RKO (cell line): ENCODE measurements around the gene CTXND1.
"Not testable (repeated sequence)": the region's sequence is repeated elsewhere in the genome, so short reads cannot be mapped to it uniquely, and the experiment has no call there.

Experiments used
- DNase-seq: peaks from one replicate; pipeline ENCODE4 v3.0.0-alpha.2; 2016; ENCODE audit warnings: low spot score

CTXND1 gene

DNA sequence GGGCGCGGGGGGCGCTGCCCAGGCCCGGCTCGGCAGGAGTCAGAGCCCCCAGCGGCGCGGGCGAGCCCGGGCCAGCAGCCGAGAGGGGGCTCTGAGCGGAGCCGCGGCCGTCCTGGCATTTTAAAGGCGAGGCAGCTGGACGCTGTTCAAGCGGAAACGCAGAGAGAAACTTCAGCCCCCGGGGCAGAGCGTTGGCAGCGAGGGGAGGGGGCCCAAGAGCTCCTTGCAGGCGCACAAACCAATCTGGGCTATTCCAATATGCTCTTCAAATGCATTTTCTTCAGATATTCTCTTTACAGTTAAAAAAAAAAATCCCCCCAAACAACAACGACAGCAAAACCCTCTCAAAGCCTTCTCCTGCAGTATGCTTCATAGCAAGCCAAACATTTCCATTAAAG, at the start of gene CTXND1:
CTXND1 (minus strand) TSS at position 93 of the 398 bp plus-strand sequence. CDS start 50,264 bp downstream, outside the sequence.
- DNase-seq: no peak

DNA sequence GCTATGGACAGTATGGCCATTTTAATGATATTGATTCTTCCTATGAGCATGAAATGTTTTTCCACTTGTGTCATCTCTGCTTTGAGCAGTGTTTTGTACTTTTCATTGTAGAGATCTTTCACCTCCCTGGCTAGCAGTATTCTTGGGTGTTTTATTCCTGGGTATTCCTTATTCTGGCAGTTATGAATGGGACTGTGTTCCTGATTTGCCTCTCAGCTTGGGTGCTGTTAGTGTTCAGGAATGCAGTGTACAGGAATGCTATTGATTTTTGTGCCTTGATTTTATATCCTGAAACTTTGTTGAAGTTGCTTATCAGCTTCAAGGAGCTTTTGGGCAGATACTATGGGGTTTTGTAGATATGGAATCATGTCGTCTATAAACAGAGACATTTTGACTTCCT, 49.5 kb upstream of the CTXND1 start:
- no peak for DNase-seq

DNA sequence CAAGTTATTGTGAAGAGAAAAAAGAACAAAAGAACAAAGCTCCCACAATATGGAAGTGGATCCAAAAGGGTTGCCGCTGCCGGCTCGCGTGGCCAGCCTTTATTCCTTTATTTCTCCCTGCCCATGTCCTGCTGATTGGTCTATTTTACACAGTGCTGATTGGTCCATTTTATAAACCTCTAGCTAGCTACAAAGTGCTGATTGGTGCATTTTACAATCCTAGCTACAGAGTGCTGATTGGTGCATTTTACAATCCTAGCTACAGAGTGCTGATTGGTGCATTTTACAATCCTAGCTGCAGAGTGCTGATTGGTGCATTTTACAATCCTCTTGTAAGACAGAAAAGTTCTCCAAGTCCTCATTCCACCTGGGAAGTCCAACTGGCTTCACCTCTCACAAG, 43.8 kb upstream of the CTXND1 start:
- not testable (repeated sequence) for DNase-seq

DNA sequence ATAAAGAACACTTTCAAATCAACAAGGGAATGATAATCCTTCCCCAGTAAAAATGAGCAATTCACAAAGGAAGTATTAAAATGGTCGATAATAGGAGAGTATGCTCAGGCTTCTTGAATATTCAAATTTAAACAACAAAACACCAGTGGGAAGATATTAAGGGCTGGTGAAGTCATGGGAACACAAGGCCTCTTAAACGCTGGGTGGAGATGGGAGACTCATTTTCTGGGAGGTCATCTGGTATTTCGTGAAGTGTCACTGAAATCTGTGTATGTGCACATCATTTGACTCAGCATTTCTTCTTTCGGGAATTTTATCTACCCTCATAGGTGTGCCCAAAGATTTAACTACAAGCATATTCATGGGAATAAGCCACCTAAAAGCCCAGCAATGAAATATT, 40.1 kb upstream of the CTXND1 start:
- DNase-seq: no peak

DNA sequence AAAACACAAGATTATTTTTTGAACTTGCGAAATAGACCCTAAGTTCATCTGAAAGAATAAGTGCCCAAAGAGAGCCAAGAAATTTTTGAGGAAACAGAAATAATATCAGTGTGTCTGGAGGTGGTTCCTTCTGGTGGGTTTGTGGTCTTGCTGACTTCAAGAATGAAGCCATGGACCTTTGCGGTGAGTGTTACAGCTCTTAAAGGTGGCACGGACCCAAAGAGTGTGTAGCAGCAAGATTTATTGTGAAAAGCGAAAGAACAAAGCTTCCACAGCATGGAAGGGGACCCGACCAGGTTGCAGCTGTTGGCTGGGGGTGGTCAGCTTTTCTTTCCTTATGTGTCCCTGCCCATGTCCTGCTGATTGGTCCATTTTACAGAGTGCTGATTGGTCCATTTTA, 38.9 kb upstream of the CTXND1 start:
- DNase-seq: not testable (repeated sequence)

DNA sequence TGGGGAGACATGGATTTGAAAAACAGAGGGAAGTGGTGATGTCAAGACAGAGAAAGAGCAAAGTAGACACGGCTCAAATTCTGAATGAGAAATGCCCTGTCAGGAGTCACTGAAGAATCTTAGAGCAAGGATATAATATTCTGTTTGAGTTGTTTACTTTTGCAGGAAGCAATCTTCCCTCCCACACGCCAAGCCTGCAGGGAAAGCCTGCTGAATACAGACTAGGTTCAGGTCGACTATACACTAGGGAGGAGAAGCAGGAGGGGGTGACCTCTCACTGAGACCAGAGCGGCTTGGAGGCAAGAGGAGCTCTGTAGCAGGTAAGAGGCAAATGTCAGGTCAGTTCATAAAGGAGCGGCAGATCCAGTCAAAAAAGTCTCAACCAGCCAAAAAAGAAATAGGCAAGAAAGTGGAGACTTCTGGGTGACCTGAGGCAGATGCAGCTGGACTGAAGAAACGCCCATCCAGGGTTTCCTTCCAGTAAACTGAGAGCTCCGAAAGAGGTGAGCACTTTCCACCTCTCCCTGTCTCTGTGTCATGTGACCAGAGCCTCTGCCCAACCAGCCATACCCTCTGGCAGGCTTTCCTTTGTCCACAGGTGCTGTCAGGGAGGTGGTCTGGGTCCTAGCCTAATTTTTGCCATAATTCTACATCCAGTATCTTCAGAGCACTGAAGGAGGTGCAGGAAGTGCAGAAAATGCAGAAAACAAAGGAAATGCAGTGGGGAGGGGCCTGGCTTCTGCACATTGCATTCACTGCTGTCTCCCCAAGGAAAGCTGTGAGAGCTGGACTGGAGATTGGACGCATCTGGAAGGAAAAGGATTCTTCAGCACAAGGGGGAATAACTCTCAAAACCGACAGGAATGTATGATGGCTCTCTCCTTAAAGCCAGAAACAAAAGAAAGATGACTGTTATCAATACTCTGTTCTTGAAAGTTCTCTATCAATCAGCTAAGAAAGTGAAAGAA, 37.8 kb upstream of the CTXND1 start:
- DNase-seq: no peak

DNA sequence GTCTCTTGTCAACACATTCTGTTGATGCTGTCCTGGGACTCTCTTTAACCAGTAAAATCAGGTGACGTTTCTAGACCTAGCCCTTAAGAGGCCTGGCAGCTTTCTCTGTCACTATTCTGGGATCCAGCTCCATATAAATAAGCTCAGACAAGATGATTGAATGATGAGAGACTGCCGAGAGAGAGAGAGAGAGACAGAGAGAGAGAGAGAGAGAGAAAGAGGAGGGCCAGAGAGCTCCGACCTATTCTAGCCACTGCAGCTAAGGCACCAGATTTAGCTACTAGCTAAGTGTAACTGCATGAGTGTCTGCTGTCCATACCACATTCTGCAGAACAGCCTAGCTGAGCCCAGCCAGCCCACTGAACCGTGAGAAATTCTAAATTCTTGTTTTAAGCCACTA, 36.1 kb upstream of the CTXND1 start:
- no peak for DNase-seq

DNA sequence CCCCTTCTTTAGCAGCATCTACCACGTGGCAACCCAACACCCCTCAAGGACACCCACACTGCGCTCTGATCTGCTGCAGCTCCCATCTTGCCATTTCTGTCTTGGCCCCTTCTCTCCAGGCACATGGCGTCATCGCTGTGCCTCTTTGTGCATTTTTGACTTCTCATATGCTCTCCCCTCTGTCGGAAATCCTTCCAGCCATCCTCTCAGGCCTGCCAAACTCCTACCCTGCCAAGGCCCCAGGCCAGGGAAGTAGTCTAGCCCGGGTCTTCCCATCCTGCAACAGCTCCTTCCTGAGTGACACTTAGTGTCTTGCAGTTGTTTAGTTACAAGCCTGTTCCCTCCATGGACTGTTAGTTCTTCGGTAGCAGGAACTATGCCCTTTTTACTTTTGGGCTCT, 34.0 kb upstream of the CTXND1 start:
- DNase-seq: no peak

DNA sequence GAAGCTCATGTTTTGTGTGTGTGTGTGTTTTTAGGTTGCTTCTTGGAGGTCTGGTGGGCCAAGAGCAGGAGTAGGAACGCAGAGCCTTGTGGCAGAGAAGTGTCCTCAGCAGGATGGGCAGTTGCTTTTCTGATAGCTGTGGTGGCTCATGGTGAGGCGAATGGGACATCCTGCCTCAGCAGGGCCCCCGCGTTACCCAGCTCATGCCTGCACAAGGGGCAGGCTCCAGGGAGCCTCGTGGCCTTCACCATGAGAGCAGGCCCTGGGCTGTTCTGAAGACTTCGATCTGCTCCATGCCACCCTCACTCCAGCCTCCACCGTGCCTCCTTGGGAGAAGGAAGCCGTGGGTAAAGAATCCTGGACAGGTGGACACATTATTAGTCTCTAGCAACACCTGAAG, 33.4 kb upstream of the CTXND1 start:
- DNase-seq: no peak

DNA sequence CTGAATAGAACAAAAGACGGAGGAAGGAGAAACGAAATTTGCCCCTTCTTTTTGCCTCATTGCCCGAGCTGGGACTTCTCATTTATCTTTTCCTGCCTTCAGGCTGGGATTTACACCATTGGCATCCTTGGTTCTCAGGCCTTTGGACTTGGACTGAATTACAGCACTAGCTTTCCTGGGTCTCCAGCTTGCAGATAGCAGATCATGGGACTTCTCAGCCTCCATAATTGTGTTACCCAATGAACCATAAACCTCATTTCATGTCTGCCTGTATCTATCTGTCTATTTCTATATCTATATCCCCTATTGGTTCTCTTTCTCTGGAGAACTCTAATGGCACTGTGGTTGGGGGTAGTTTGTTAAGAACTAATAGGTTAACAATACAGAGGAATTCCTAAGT, 31.5 kb upstream of the CTXND1 start:
- DNase-seq: no peak

DNA sequence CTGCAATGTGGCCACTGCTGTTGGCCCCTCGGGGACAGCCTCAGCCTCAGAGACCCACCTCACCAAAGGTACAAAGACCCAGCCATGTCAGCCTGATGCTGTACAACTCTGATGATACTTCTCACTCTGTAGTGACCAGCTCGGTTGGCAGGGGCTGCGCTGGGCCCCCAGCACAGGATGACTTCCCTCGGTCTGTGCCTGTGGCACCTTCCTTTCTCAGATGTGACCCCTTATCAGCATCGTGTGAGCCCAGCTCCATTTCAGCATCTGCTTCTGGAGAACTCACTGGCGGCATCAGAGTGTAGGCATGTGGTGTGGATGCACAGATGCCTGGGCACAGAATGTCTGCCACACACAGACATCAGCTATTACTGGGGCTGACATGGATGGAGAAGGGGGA, 25.1 kb upstream of the CTXND1 start:
- DNase-seq: no peak

DNA sequence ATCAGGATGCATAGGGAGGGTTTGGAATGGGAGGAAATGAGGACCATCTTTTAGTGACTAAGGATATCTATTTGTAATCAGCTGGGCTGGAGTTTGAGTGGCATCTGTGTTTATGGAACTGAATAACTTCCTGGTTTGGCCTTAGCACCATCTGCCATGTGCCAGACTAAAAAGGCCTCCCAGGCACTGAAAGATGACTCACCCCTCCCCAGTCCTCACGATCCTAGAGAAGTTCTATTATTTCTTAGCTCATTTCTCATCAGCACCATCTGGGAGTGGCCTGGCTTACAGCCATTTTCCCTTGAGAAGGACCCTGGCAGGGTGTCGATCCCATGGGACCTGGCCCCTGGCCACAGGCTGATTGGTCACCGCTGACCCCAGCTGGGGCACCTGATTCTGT, 23.9 kb upstream of the CTXND1 start:
- DNase-seq: peak; percentile 3

DNA sequence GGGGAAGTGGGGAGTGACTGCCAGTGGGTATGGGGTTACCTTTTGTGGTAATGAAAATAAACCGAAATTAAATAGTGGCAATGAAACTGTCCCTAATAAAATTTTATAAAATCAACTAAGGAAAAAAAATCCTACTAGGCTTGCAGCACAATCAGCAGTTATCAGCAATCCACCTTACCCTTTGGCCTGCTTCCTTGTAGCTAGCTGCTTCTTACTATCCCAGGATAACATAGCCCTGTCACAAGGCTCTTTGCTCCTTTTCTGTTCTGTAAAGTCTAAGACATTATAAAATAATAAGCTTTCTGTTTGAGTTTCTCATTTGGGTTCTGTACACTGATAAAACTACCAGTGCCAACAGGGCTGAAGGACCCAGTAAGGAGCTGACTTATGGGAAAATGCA, 23.0 kb upstream of the CTXND1 start:
- DNase-seq: no peak

DNA sequence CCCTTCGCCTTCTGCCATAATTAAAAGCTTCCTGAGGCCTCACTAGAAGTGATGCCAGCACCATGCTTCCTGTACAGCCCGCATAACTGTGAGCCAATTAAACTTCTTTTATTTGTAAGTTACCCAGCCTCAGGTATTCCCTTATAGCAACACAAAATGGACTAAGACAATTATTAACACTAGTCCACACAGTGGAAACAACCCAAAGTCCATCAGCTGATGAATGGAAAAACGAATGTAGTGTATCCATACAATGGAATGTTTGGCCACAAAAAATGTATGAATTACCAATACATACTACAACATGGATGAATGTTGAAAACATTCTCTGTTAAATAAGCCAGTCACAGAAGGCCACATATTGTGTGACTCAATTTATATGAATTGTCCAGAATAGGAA, 22.5 kb upstream of the CTXND1 start:
- DNase-seq: no peak

DNA sequence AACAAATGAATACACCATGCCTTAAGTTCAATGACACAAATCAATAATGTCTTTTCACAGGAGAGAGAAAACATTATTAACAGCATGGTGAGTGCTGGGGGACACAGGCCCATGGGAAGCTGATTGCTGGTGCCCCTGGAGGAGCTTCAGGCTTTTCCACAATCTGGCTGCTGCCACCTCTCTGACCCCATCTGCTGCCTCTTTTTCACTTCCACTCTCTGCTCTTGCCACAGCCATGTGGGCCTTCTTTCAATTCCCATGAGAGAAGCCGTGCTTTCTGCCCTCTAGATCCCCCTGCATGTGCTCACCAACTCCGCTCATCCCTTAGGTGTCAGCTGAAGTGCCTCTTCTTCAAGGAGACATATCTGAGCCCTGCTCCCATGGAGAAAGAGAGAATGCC, 21.0 kb upstream of the CTXND1 start:
- DNase-seq: no peak

DNA sequence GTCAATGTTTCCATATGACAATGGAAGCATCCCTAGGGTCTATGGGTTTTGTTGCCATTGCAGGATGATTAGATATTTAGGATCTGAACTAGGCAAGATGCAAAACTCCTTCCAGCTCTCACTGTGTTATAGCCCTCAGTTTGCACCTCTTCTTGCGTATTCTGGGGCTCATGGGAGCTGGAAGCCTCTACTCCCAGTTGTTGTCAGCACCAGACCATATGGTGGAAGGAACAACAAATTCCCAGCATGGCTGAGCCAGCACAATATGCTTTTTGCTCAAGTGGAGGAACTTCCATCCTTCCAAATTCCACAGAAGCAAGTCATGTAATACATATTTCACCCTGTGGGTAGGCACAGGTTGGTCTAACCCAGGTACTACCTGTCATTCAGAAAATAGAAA, 18.5 kb upstream of the CTXND1 start:
- no peak for DNase-seq

DNA sequence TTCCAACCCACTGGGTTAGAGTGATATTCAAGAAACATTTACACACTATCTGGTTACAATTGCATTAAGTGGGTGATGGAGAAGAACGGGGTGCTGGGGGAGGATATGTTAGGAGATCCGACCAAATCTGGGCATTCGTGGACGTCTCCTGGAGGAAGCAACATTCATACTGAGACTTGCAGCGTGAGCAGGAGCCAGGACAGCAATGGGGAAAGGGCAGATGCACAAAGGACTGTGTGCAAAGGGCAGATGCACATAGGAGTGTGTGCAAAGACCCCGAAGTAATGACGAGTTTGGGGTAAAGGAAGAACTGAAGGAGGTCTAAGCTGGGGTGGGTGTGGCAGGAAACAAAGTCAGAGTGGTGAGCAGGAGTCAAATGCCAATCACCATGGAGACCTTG, 16.1 kb upstream of the CTXND1 start:
- no peak for DNase-seq

DNA sequence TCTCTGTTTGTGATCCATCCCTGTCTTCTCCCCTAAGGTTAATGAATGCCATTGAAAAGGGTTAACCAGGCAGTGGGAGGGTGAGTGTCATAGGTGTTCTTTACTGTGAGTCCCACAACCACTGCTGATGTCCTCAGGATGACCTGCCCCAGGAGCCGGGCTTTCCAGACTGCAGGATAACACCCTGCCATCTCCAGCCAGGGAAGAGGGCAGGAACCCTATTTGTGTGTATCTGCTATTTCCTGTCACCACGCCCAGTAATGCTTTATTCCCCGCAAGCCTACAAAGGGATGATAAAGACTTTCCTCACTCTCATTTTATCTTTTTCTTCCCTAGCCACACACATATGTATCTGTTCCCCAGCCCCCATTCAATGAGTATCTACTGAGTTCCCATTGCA, 15.6 kb upstream of the CTXND1 start:
- no peak for DNase-seq

DNA sequence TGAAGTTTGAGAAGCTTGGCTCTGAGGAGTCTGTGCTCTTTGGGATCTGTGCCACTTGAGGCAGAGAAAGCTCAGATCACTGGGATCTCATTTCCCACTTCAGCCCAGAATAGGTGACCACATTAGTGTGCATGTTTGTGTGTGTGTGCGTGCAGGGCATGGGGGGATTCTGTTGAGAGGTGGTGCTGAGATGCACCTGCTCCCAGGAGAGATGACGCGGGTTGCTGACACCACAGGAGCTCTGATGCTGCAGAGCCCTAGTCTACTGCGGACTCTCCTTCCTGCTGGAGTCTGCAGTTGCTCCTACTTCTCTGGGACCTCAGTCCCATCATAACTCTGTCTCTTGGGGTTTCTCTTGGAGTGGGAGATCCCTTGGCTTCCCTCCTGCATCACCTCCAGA, 14.7 kb upstream of the CTXND1 start:
- no peak for DNase-seq

DNA sequence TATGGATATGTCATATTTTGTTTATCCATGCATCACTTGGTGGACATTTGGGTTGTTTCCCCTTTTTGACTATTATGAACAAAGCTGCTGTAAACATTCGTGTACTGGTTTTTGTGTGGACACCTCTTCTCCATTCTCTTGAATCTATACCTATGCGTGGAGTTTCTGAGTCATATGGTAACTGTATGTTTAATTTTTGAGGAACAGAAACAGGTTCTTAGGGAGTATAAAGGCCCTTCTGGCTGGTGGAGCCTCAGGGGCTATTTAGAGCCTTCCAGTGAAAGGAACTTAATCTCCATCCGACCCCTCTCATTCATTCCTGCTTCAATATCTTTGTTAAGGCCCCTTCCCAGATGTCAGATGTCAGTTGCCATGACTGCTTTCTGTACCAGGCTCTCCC, 14.1 kb upstream of the CTXND1 start:
- DNase-seq: no peak

DNA sequence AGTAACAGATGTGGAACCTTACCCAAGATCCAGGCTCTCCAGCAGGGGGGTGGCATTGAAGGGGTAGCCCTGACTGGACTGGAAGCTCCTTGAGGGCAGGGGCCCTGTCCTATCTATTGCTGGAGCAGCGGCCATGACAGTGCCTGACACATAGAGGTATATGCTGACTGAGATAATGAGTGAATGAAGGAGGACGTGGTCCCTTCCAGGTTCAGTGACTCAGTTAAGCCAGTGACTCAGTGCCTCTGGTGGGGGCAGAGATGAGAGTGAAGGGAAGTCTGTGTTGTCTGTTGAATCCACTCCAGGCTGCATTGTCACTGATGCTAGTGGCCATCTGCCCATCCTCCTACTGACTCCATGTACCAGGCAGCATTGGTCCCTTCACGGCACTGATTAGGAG, 13.0 kb upstream of the CTXND1 start:
- peak; percentile 52 for DNase-seq

DNA sequence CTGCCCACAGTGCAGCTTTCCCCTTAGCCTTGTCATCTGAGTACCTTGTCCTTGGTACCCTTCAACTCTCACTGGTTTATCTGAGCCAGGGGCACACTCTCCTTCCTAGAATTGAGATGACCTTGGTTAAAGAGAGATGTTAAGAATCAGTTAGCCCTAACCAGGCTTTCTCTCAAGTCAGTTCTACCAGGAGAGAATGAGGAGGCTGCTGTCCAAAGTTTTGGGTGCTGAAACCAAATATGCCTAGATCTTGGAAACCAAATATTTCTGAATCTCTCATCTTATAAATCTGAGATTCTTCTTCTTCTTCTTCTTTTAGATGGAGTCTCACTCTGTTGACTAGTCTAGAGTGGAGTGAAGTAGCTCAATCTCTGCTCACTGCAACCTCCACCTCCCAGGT, 12.0 kb upstream of the CTXND1 start:
- no peak for DNase-seq

DNA sequence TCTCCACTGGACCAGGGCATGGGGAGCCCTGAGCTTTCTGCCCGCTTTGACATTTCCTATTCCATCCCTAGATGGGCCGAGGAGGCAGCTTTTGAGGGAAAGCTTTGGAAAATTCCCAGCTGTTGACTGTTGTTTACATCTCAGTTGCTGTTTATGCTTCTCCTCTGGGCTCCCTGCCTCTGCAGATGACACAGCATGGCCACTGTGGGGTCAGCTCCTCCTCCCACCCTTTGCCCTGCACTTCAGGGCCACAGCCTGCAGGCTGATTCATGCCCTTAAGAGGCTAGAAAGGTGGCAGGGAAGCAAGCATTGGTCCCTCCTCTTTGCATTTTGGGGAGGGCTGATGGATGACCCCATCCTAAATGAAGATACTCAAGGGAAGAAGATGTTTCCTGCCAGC, 8.5 kb upstream of the CTXND1 start:
- no peak for DNase-seq

DNA sequence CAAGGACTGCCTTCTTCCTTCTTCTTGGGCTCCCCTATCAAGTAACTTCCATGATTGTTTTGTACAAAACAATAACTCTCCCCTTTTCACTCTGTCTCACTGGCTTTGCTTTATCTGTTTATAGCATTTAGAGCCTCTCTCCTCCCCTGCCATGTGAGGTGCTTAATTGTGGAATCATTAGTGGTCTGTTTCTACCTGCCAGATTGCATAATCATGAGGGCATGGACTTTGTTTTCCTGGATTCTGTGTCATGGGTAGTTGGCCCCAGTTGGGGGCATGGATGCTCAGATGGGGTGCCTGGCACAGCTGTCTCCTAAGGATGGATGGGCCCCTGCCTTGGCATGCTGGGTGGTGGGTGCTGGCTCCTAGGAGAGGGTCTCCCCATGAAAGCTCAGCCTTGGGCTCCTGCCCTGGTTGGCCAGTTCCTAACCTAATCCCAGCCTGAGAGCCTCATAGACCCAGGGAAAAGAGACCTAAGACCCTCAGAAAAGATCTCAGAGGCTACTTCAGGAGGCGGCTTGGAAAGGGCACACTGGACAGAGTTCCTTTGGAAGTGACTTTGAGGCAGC, 8.0 kb upstream of the CTXND1 start:
- DNase-seq: no peak
